ENCODE data around the gene TP53BP1. TPM values are rescaled to one million over a fixed set of nuclear protein-coding genes. Genes with fewer than 3 reads are reported as not detected.

Gene TP53BP1
- total and polyA plus RNA-seq, 12 donors = 11.2 to 35.2 (median 29.0) TPM

DNA sequence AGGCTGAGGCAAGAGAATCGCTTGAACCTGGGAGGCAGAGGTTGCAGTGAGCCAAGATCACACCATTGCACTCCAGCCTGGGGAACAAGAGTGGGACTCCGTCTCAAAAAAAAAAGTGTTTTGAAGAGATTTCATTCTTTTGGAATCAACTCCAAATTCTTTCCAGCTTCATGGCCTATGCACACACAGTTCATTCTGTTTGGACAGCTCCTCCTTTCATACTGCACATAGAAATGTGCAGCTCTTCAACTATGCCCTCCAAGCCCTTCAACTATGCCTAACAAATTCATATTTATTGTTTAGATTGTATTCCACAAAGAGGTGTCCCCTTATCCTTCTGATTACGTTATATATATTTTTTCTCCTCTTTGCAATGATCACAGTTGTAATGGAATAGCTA, 4.2 kb downstream of the TP53BP1 start:
- WGBS, 2 donors = 83 to 90% methylated on average over 3 of the region's 3 CpGs
- Histone ChIP-seq H3K4me3 (no peak overlapping the region), H3K9me3 (no peaks in the 10 kb centered on the region), H3K27ac (no peak overlapping the region), H3K36me3 (peaks cover 0 to 78% (median 17%) of the 10 kb centered on the region in 9 donors), H3K27me3 (no peaks in the 10 kb centered on the region), H3K4me1 (peaks cover 0 to 33% (median 22%) of the 10 kb centered on the region in 9 donors)
- no peak for ATAC-seq
- DNase-seq = no peak
- TF ChIP-seq, protein P1, sequence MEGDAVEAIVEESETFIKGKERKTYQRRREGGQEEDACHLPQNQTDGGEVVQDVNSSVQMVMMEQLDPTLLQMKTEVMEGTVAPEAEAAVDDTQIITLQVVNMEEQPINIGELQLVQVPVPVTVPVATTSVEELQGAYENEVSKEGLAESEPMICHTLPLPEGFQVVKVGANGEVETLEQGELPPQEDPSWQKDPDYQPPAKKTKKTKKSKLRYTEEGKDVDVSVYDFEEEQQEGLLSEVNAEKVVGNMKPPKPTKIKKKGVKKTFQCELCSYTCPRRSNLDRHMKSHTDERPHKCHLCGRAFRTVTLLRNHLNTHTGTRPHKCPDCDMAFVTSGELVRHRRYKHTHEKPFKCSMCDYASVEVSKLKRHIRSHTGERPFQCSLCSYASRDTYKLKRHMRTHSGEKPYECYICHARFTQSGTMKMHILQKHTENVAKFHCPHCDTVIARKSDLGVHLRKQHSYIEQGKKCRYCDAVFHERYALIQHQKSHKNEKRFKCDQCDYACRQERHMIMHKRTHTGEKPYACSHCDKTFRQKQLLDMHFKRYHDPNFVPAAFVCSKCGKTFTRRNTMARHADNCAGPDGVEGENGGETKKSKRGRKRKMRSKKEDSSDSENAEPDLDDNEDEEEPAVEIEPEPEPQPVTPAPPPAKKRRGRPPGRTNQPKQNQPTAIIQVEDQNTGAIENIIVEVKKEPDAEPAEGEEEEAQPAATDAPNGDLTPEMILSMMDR (IDR thresholded peaks at IDR 0.05) = no peak
- intact Hi-C loops (cut with DNase I) = no loop called here

DNA sequence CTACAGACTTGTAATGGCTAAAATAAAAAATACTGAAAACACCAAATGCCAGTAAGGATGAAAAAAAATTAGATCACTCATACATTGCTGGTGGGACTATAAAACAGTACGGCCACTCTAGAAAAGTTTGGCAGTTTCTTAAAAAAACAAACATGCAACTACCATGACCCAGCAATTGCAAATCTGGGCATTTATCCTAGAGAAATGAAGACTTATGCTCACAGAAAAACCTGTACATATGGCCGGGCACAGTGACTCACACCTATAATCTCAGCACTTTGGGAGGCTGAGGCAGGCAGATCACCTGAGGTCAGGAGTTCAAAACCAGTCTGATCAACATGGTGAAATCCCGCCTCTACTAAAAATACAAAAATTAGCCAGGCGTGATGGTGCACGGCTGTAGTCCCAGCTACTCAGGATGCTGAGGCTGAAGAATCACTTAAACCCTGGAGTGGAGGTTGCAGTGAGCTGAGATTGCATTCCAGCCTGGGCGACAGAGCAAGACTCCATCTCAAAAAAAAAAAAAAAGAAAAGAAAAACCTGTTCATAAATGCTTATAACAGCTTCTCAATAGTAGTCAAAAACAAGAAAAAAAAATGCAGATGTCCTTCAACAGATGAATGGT, 5.6 kb downstream of the TP53BP1 start:
- no peaks in the 10 kb centered on the region for H3K9me3 ChIP-seq
- no peak overlapping the region for H3K4me3 ChIP-seq
- H3K27ac ChIP-seq = no peak overlapping the region
- 92 to 95% methylated on average over 6 of the region's 6 CpGs for WGBS, 2 donors
- no peak for DNase-seq
- TF ChIP-seq, protein P1 (IDR thresholded peaks at IDR 0.05) = no peak
- peaks cover 0 to 31% (median 19%) of the 10 kb centered on the region in 9 donors for H3K4me1 ChIP-seq
- intact Hi-C loops (cut with DNase I) = no loop called here
- peaks cover 0 to 87% (median 17%) of the 10 kb centered on the region in 9 donors for H3K36me3 ChIP-seq
- no peaks in the 10 kb centered on the region for H3K27me3 ChIP-seq
- ATAC-seq = no peak

DNA sequence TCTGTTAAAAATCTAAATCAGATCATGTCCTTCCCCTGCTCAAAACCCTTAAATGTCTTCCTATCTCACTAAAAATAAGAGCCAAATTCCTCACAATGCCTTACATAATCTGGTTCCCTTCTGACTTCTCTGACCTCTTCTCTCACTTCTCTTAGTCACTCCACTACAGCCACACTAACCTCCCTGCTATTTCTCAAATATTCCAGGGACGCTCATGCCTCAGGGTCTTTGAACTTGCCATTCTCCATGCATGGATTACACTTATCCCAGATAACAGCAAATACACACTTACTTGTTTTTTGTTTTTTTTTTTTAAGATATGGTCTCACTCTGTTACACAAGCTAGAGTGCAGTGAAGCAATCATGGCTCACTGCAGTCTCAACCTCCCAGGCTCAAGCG, 8.5 kb downstream of the TP53BP1 start:
- 97 to 98% methylated on average over 2 of the region's 2 CpGs for WGBS, 2 donors
- no peaks in the 10 kb centered on the region for H3K27me3 ChIP-seq
- peak overlapping the region in 1 of 10 donors; percentile 8 for H3K27ac ChIP-seq
- DNase-seq = no peak
- H3K36me3 ChIP-seq = peaks cover 0 to 90% (median 17%) of the 10 kb centered on the region in 9 donors
- ATAC-seq = peak in 1 of 8 donors; percentile 25
- no peaks in the 10 kb centered on the region for H3K9me3 ChIP-seq
- TF ChIP-seq, protein P1 (IDR thresholded peaks at IDR 0.05) = no peak
- H3K4me1 ChIP-seq = peaks cover 0 to 19% (median 8%) of the 10 kb centered on the region in 9 donors
- H3K4me3 ChIP-seq = no peak overlapping the region
- intact Hi-C loops (cut with DNase I) = loop anchor here in 3 of 10 donors (5.0 kb wide), 2 partner anchors 33 to 58 kb away; partner anchors contain the start of gene MAP1A (in 2 of the 3)

DNA sequence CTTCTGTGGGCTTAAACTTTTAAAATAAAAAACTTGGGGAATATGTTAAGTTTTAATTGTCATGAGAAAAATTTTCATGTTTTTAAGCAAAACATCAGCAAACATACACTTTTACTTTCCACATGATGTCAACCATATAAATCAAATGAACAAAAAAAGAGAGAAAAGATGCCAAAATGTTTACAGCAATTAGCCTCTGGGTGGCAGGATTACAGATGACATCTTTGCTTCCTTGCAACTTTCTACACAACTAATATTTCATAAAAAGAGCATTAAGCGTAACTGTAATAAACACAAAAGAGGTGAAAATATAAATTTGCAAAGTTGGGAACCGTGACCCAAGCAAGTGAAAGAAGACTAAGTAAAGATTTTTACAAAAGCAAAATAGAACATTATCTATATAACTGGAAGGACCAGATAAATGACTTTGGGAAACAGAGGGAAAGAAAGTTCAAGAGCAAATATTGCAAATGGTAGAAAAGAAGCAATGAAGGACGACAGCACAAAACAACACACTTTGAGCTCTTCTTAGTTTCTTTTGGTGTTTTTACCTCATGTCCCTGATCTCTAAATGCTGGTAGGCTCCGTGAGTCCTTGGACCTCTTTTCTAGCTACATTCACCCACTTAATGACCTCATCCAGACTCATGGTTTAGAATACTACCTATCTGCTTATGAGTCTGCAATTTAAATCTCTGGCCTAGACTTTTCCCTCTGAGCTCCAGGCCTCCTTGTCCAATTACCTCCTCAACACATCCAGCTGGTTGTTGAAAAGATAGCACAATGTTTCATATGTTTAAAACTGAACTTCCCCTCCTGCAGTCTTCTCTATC, 9.4 kb downstream of the TP53BP1 start:
- 75 to 81% methylated on average over 4 of the region's 4 CpGs for WGBS, 2 donors
- intact Hi-C loops (cut with DNase I) = loop anchor here in 3 of 10 donors (5.0 kb wide), 2 partner anchors 34 to 59 kb away; partner anchors contain the start of gene MAP1A (in 2 of the 3)
- Histone ChIP-seq H3K9me3 (no peaks in the 10 kb centered on the region), H3K4me3 (no peak overlapping the region), H3K27ac (peak overlapping the region in 2 of 10 donors; percentile 3 to 8), H3K27me3 (no peaks in the 10 kb centered on the region), H3K36me3 (peaks cover 0 to 92% (median 17%) of the 10 kb centered on the region in 9 donors), H3K4me1 (peaks cover 0 to 15% (median 4%) of the 10 kb centered on the region in 9 donors)
- TF ChIP-seq, protein P1 (IDR thresholded peaks at IDR 0.05) = peak in 7 of 9 donors; percentile 21 to 60 (median 46)
- ATAC-seq (no peak), DNase-seq (no peak)

All from heart right ventricle (tissue), 16 donors.